T-helper 2 cell treated with Interferon-gamma antibody and Interleukin-4, amounts not matched to agents 100 ng/mL and 5 ng/mL, for 36 hours (primary cell): ENCODE results near the gene MTHFD1L. TPM values are rescaled to one million over a fixed set of nuclear protein-coding genes. Genes with fewer than 3 reads are reported as not detected.
"Not testable (repeated sequence)": the region's sequence is repeated elsewhere in the genome, so short reads cannot be mapped to it uniquely, and the experiment has no call there.

Experiments
- intact Hi-C: fragments of 100-400 bp; cut with micrococcal nuclease; formaldehyde crosslinking; loops from one replicate; pipeline ENCODE4 v1.15.1; 2023
- total RNA-seq: library from RNA; stranded (reverse); gene quantifications from 2 replicates; pipeline ENCODE4 v1.2.3, GENCODE V29; 2022

The MTHFD1L gene
- total RNA-seq, result 41.5 and 42.2 TPM in 2 replicates

- intact Hi-C loops, result loop anchor here (1.0 to 10.0 kb wide), 4 partner anchors 525 to 1437 kb away; partner anchors contain the start of gene RMND1
These were observed at the start of gene MTHFD1L for GRCh38 chr6:150865406-150866146. Gene MTHFD1L (plus strand): TSS chr6:150865702. CDS start chr6:150865823, 121 bp downstream.

DNA sequence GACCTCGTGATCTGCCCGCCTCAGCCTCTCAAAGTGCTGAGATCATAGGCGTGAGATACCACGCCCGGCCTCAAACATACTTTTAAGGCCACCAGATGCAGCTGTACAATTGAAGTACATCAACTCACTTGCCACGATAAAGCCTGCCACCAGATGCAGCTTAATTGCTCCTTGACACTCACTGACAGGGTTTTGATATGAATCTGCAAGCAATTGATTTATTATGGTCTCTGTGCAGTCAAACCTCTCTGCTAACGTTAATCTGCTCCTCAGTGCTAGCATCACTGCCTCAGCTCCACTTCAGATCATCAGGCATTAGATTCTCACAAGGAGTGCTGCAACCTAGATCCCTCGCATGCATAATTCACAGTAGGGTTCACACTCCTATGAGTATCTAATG lies 48.9 kb upstream of the MTHFD1L start:
- intact Hi-C loops, result loop anchor here (5.0 kb wide), 2 partner anchors 506 to 884 kb away; no protein-coding TSS in a partner anchor

DNA sequence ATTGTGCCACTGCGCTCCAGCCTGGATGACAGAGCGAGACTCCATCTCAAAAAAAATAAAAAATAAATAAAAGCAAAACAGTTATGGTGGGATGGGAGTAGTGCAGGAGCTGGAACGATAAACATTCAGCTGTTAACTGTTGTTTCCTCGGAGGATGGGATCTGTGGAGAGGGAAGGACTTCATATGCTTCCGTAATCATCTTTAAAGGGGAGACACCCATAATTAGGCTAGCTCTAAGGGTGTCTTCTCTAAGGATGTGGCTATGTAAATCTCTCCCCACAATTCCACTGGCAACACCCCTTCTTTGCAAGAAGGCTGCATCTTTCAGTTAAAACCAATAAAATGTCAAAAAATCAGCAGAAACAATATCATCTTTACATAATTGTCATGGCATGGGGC lies 42.6 kb upstream of the MTHFD1L start:
- intact Hi-C loops, result no loop called here

DNA sequence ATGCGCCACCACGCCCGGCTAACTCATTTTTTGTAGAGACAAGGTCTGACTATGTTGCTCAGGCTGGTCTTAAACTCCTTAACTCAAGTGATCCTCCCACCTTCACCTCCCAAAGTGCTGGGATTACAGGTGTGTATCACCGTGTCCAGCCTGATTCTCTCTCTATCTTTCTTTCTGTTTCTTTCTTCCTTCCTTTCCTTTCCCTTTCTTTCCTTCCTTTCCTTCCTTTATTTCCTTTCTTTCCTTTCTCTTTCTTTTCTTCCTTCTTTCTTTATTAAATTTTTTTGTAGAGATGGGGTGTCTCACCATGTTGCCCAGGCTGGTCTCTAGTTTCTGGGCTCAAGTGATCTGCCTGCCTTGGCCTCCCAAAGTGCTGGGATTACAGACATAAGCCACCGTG lies 38.7 kb upstream of the MTHFD1L start:
- intact Hi-C loops, result no loop called here

- intact Hi-C loops, result not testable (repeated sequence)
These were observed 37.4 kb upstream of the MTHFD1L start for GRCh38 chr6:150828107-150828506.

- intact Hi-C loops, result no loop called here
These were observed 34.9 kb upstream of the MTHFD1L start for GRCh38 chr6:150830439-150831165.

DNA sequence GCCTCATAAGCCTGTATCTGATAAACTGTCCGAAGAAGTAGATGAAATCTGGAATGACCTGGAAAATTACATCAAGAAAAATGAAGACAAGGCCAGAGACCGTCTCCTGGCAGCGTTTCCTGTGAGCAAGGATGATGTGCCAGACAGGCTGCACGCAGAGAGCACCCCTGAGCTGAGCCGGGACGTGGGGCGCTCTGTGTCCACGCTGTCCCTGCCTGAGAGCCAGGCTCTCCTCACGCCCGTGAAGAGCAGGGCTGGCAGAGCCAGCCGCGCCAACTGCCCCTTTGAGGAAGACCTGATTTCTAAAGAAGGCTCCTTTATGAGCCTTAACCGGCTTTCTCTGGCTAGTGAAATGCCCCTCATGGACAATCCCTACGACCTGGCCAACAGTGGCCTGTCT lies 33.9 kb upstream of the MTHFD1L start:
- intact Hi-C loops, result no loop called here

- intact Hi-C loops, result no loop called here
These were observed 29.9 kb upstream of the MTHFD1L start for GRCh38 chr6:150835620-150836019.

DNA sequence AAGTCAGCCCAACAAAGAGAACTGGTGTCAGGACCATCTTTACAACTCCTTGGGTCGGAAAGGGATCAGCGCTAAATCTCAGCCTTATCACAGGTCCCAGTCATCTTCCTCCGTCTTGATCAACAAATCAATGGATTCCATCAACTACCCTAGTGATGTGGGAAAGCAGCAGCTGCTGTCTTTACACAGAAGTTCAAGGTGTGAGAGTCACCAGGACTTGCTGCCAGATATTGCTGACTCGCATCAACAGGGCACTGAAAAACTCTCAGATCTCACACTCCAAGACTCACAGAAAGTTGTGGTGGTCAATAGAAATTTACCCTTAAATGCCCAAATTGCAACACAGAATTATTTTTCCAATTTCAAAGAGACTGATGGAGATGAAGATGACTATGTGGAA lies 25.3 kb upstream of the MTHFD1L start:
- intact Hi-C loops, result no loop called here

GRCh38 chr6:150841189-150841588 lies 24.3 kb upstream of the MTHFD1L start:
- intact Hi-C loops, result no loop called here

GRCh38 chr6:150841697-150842096 lies 23.8 kb upstream of the MTHFD1L start:
- intact Hi-C loops, result no loop called here

GRCh38 chr6:150844371-150844770 lies 21.1 kb upstream of the MTHFD1L start:
- intact Hi-C loops, result no loop called here

- intact Hi-C loops, result no loop called here
These were observed 18.9 kb upstream of the MTHFD1L start for GRCh38 chr6:150846641-150847040.

- intact Hi-C loops, result no loop called here
These were observed 17.1 kb upstream of the MTHFD1L start for GRCh38 chr6:150848400-150848799.

DNA sequence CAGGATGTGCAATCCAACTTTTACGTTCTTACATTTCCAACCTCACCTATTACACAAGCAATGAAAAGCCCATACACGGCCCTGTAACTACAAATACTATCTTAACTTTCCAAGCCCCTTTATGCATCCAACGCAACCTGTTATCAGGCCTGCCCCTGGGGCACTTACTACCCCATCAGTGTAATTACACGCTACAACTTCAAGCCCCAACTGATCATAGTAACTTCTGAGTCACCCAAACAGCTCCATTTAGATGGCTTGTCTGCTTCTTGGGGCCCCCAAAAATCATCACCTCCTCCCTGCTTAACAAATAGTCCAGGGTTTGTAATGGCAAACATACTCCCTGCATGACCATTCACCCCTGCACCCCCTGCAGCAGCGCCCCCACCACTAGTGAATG lies 11.1 kb upstream of the MTHFD1L start:
- intact Hi-C loops, result not testable (repeated sequence)

- intact Hi-C loops, result not testable (repeated sequence)
These were observed 10.3 kb upstream of the MTHFD1L start for GRCh38 chr6:150855171-150855570.

GRCh38 chr6:150857062-150857944 lies 8.2 kb upstream of the MTHFD1L start:
- intact Hi-C loops, result no loop called here

DNA sequence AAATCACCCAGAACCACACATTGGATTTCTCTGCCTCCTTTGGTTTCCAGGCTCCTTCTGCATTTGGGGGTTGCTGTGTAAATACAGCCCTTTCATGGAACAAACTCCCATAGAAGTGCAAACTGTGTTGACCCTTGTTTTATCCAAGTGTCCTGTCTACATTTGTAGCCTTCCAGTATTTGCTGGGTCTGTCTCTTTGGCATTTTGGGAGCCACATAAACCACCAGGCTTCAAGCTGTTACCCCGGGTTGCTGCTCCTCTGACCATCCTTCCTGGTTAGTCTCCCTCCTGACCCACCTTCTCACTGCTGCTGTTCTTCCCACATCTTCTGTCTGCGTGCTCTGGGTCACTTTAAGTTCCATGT lies 7.6 kb upstream of the MTHFD1L start:
- intact Hi-C loops, result no loop called here

DNA sequence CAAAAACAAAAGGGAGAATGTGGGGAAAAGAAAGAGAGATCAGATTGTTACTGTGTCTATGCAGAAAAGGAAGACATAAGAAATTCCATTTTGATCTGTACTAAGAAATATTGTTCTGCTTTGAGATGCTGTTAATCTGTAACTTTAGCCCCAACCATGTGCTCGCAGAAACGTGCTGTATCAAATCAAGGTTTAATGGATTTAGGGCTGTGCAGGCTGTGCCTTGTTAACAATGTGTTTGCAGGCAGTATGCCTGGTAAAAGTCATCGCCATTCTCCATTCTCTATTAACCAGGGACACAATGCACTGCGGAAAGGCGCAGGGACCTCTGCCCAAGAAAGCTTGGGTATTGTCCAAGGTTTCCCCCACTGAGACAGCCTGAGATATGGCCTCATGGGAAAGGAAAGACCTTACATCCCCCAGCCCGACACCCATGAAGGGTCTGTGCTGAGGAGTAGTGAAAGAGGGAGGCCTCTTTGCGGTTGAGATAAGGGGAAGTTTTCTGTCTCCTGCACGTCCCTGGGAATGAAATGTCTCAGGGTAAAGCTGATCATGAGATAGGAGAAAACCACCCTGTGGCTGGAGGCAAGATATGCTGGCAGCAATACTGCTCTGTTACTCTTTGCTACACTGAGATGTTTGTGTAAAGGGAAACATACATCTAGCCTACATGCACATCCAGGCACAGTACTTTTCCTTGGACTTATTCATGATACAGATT lies 3.9 kb upstream of the MTHFD1L start:
- intact Hi-C loops, result loop anchor here (10.0 kb wide), 1 partner anchor 857 kb away; no protein-coding TSS in a partner anchor

DNA sequence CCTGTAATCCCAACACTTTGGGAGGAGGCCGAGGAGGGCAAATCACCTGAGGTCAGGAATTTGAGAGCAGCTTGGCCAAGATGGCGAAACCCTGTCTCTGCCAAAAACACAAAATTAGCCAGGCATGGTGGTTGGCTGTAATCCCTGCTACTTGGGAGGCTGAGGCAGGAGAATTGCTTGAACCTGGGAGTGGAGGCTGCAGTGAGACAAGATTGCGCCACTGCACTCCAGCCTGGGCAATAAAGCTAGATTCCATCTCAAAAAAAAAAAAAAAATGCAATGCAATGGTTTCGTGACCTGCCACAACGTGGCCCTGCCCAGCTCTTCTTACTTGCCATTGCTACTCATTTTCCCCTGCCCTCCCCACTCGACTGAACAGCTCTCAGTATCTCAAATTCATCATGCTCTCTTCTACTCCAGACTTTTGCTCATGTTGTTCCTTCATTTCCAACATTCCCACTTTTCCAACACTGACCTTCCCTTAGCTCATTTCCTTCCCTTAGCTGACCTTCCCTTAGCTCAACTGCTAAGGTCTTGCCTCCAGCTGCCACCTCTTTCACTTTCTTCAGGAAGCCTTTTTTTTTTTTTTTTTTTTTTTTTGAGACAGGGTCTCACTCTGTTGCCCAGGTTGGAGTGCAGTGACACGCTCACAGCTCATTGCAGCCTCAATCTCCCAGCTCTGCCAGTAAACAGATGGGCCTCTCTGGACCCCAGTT lies 2.1 kb upstream of the MTHFD1L start:
- intact Hi-C loops, result loop anchor here (10.0 kb wide), 1 partner anchor 859 kb away; no protein-coding TSS in a partner anchor
